CD4-positive, CD25-positive, alpha-beta regulatory T cell (primary cell): Measurements from ENCODE around the gene DCPS. TPM values are rescaled to one million over a fixed set of nuclear protein-coding genes. Genes with fewer than 3 reads are reported as not detected.
A peak's percentile ranks its signal among the peaks of the same experiment; 100 is the strongest.
"Not testable (repeated sequence)": the region's sequence is repeated elsewhere in the genome, so short reads cannot be mapped to it uniquely, and the experiment has no call there.

Experiments
- ATAC-seq, 2 donors: fragments of 150-1000 bp; cut with Tn5 transposase; one replicate each; pipeline ENCODE4 v1.10.0; 2021; ENCODE audit warnings: low read depth in 2 of 2, moderate number of reproducible peaks in 2 of 2, moderate library complexity in 1 of 2
- DNase-seq, 3 donors: peaks; one replicate each; pipeline versions ENCODE4 v3.0.0 to v3.0.0-alpha.2; 2012 to 2022; ENCODE audit warnings: mixed read lengths in 1 of 3
- H3K27ac ChIP-seq: one replicate; pipeline ENCODE4 v1.7.0; 2013; ENCODE audit warnings: mild to moderate bottlenecking, low read length; ENCODE audit not compliant: insufficient read depth, poor library complexity, severe bottlenecking
- H3K27me3 ChIP-seq: one replicate; pipeline ENCODE4 v1.7.0; 2013; ENCODE audit warnings: low read length; ENCODE audit not compliant: control insufficient read depth, insufficient read depth
- H3K36me3 ChIP-seq: one replicate; pipeline ENCODE4 v1.7.0; 2013; ENCODE audit warnings: mild to moderate bottlenecking, low read length, moderate library complexity; ENCODE audit not compliant: control insufficient read depth, insufficient read depth
- H3K4me1 ChIP-seq: 2 replicates; pipeline ENCODE4 v1.7.0; 2013; ENCODE audit warnings: mild to moderate bottlenecking, low read length; ENCODE audit not compliant: insufficient read depth, control insufficient read depth, poor library complexity, severe bottlenecking
- H3K4me3 ChIP-seq: one replicate; pipeline ENCODE4 v1.7.0; 2013; ENCODE audit warnings: low read depth, mild to moderate bottlenecking, low read length, moderate library complexity
- H3K9me3 ChIP-seq, 2 experiments: 1 replicate in 1 of 2; 2 replicates in 1 of 2; pipeline ENCODE4 v1.7.0; 2013; ENCODE audit warnings: low read length in 2 of 2, mild to moderate bottlenecking in 1 of 2, moderate library complexity in 1 of 2; ENCODE audit not compliant: control insufficient read depth in 2 of 2
- H3K27ac Mint-ChIP-seq, 3 donors: one replicate each; pipeline ENCODE4 v1.8.0; 2020 to 2022; ENCODE audit warnings: mild to moderate bottlenecking in 3 of 3, mixed read lengths in 3 of 3, moderate library complexity in 2 of 3
- H3K27me3 Mint-ChIP-seq: one replicate; pipeline ENCODE4 v1.8.0; 2022; ENCODE audit warnings: mild to moderate bottlenecking, mixed read lengths
- H3K36me3 Mint-ChIP-seq: one replicate; pipeline ENCODE4 v1.8.0; 2020; ENCODE audit warnings: mixed read lengths
- H3K4me1 Mint-ChIP-seq, 4 donors: one replicate each; pipeline ENCODE4 v1.8.0; 2020 to 2022; ENCODE audit warnings: mixed read lengths in 4 of 4, mild to moderate bottlenecking in 1 of 4
- H3K4me3 Mint-ChIP-seq, 4 donors: one replicate each; pipeline ENCODE4 v1.8.0; 2020 to 2022; ENCODE audit warnings: mild to moderate bottlenecking in 4 of 4, mixed read lengths in 4 of 4, moderate library complexity in 3 of 4
- H3K9me3 Mint-ChIP-seq, 7 donors: one replicate each; pipeline ENCODE4 v1.8.0; 2020 to 2022; ENCODE audit warnings: mixed read lengths in 7 of 7, mild to moderate bottlenecking in 3 of 7, moderate library complexity in 2 of 7
- polyA plus RNA-seq, 4 donors: library from polyadenylated mRNA; unstranded; fragments of 300-500 nt; fragmentation: Illumina TruSeq; gene quantifications; one replicate each; pipeline ENCODE4 v1.2.3, GENCODE V29; 2021
- total RNA-seq: library from RNA; stranded (reverse); gene quantifications from one replicate; pipeline ENCODE4 v1.2.3, GENCODE V29; 2022

Gene DCPS
- total and polyA plus RNA-seq, 5 donors from 2014 or later: 18.1 to 57.6 (median 47.7) TPM

DNA sequence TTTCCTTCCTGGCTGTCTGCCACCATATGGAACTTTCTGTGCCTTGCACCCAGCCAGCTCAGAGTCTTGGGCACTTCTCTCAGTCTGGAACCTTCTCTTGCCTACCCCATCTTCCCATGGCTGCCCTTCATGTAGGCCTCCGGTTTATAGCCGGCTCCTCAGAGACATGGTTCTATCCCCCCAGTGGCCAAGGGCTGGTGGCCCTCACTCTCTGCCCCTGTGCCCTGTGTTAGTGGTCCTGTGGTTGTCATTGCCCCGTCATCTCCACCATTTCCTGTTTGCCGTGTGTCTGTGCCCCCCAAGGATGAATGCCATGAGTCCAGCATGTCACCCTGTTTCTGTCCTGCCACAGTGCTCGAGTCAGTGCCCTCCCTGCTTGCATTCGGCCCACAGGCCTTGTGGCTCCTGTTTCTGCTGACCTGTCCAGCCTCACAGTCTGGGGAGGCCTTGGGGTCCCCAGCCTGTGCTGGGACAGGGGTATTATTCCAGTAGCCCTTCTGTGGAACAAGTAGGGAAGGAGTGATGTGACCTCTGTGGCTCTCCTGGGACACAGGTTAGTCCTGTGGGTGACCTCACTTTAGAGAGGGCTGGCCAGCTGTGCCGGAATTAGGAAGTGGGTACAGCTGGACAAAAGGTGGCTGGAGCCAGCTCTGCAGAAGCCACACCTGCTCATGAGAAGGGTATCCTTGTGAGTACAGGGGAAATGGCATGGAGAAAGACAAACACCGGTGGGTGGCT lies 82.3 kb downstream of the DCPS start:
- no peak overlapping the region for H3K4me3 Mint-ChIP-seq
- no peaks in the 10 kb centered on the region for H3K27me3 ChIP-seq
- no peaks in the 10 kb centered on the region for H3K36me3 Mint-ChIP-seq
- no peaks in the 10 kb centered on the region for H3K4me1 ChIP-seq
- no peaks in the 10 kb centered on the region for H3K9me3 Mint-ChIP-seq
- H3K4me1 Mint-ChIP-seq: peaks cover 0 to under 1% (median 0%) of the 10 kb centered on the region in 4 donors
- no peaks in the 10 kb centered on the region for H3K9me3 ChIP-seq
- ATAC-seq (no peak), DNase-seq (no peak)
- no peaks in the 10 kb centered on the region for H3K36me3 ChIP-seq
- H3K27me3 Mint-ChIP-seq: no peaks in the 10 kb centered on the region
- H3K4me3 ChIP-seq: no peak overlapping the region
- no peak overlapping the region for H3K27ac ChIP-seq
- peak overlapping the region in 1 of 3 donors; percentile 31 for H3K27ac Mint-ChIP-seq

GRCh38 chr11:126386729-126387071 lies 82.8 kb downstream of the DCPS start:
- H3K4me1 Mint-ChIP-seq, H3K27ac ChIP-seq, H3K4me3 ChIP-seq, H3K27me3 Mint-ChIP-seq, H3K36me3 ChIP-seq, H3K4me3 Mint-ChIP-seq, H3K27ac Mint-ChIP-seq, H3K9me3 ChIP-seq, H3K27me3 ChIP-seq, H3K9me3 Mint-ChIP-seq, H3K36me3 Mint-ChIP-seq, ATAC-seq, H3K4me1 ChIP-seq, DNase-seq: not testable (repeated sequence)

DNA sequence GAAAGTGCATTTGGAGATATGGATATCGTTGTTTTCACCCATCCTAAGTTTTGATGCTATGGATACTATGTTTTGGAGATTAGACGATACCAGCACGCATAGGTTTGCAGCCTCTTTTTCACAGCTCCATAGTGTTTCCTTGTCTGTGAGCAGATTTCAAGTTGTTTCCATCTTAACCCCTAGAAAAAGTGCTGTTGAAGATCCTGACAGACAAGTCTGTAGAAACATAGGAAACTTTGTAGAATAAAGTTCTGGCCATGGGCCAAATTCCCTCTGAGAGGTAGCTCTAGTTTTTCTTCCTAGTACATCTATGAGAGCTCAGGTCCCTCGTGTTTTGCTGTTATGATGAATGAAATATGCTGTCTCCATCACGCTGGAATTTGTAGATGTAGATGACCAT lies 84.0 kb downstream of the DCPS start:
- H3K4me1 Mint-ChIP-seq: peaks cover 0 to 2% (median 0%) of the 10 kb centered on the region in 4 donors
- no peak for ATAC-seq
- H3K4me3 Mint-ChIP-seq: no peak overlapping the region
- H3K27me3 Mint-ChIP-seq: no peaks in the 10 kb centered on the region
- H3K27ac Mint-ChIP-seq: no peak overlapping the region
- Histone ChIP-seq H3K4me1 (no peaks in the 10 kb centered on the region), H3K27me3 (no peaks in the 10 kb centered on the region), H3K9me3 (no peaks in the 10 kb centered on the region), H3K4me3 (no peak overlapping the region), H3K36me3 (no peaks in the 10 kb centered on the region), H3K27ac (no peak overlapping the region)
- DNase-seq: no peak
- no peaks in the 10 kb centered on the region for H3K9me3 Mint-ChIP-seq
- H3K36me3 Mint-ChIP-seq: no peaks in the 10 kb centered on the region

GRCh38 chr11:126390272-126390867 lies 86.5 kb downstream of the DCPS start:
- no peaks in the 10 kb centered on the region for H3K4me1 ChIP-seq
- Mint-ChIP-seq H3K36me3 (no peaks in the 10 kb centered on the region), H3K27me3 (peaks cover 4% of the 10 kb centered on the region), H3K4me3 (no peak overlapping the region), H3K9me3 (no peaks in the 10 kb centered on the region), H3K27ac (no peak overlapping the region), H3K4me1 (peaks cover 0 to 2% (median 0%) of the 10 kb centered on the region in 4 donors)
- no peaks in the 10 kb centered on the region for H3K36me3 ChIP-seq
- DNase-seq (no peak), ATAC-seq (no peak)
- no peak overlapping the region for H3K4me3 ChIP-seq
- H3K9me3 ChIP-seq: no peaks in the 10 kb centered on the region
- no peak overlapping the region for H3K27ac ChIP-seq
- H3K27me3 ChIP-seq: no peaks in the 10 kb centered on the region

- peaks cover 0 to 2% (median 0%) of the 10 kb centered on the region in 4 donors for H3K4me1 Mint-ChIP-seq
- no peak for ATAC-seq
- no peak for DNase-seq
- no peak overlapping the region for H3K27ac Mint-ChIP-seq
- H3K27me3 Mint-ChIP-seq: peaks cover 4% of the 10 kb centered on the region
- no peak overlapping the region for H3K4me3 Mint-ChIP-seq
- Histone ChIP-seq H3K9me3 (no peaks in the 10 kb centered on the region), H3K27me3 (no peaks in the 10 kb centered on the region), H3K36me3 (no peaks in the 10 kb centered on the region), H3K27ac (no peak overlapping the region), H3K4me3 (no peak overlapping the region), H3K4me1 (no peaks in the 10 kb centered on the region)
- no peaks in the 10 kb centered on the region for H3K36me3 Mint-ChIP-seq
- no peaks in the 10 kb centered on the region for H3K9me3 Mint-ChIP-seq
Measured at GRCh38 chr11:126391286-126391954, 87.6 kb downstream of the DCPS start.

DNA sequence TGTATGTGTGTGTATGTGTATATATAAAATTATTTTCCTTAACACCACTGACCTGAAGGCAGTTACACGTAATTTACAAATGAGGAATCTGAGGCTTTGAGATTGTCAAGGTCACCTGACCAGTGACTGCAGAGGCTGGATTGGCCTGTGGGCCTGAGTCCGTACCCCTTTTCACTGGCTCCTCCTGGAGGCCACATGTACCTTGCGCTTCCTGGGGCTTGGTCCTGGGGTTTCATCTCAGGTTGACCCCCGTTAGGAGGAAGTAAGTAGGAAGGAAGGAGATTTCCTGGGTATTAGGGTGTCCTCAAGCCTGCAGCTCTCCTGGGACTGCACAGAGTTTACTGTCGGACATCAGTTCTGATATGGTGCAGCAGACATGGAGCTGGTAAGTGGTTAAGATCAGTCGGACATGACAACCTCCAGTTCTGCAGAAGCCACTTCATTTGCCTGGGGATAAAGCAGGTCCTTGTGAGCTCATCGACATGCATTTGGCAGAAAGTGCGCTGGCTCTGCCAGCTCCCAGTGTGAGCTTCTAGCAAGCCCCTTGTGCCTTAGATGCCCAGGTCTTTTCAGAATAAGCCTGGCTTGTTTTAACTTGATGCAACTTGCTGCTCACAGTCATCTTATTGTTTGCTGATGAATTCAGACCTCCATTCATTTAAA lies 88.2 kb downstream of the DCPS start:
- Histone ChIP-seq H3K4me3 (no peak overlapping the region), H3K4me1 (no peaks in the 10 kb centered on the region), H3K36me3 (no peaks in the 10 kb centered on the region), H3K9me3 (no peaks in the 10 kb centered on the region), H3K27ac (no peak overlapping the region), H3K27me3 (no peaks in the 10 kb centered on the region)
- no peak overlapping the region for H3K4me3 Mint-ChIP-seq
- ATAC-seq (no peak), DNase-seq (no peak)
- H3K9me3 Mint-ChIP-seq: no peaks in the 10 kb centered on the region
- H3K36me3 Mint-ChIP-seq: no peaks in the 10 kb centered on the region
- H3K4me1 Mint-ChIP-seq: peaks cover 0 to 2% (median 0%) of the 10 kb centered on the region in 4 donors
- no peak overlapping the region for H3K27ac Mint-ChIP-seq
- peaks cover 4% of the 10 kb centered on the region for H3K27me3 Mint-ChIP-seq

DNA sequence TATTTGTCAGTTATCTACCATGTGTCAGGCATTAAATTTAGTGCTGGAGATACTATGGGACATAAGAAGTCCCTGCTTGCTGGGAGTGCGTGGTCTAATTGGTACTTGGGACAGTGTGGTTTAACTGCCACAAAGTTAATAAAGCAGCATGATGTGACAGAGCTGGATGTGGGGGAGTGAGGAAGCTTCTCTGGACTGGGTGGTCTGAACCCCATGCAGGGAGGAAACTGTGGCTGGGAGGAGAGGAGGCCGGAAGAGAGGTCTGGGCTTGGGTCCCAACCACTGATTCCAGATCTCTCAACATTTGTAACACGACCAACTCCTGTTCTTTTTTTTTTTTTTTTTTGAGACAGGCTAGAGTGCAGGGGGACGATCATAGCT lies 88.8 kb downstream of the DCPS start:
- no peak for DNase-seq
- Histone ChIP-seq H3K4me1 (no peaks in the 10 kb centered on the region), H3K27ac (no peak overlapping the region), H3K9me3 (no peaks in the 10 kb centered on the region), H3K36me3 (no peaks in the 10 kb centered on the region), H3K4me3 (no peak overlapping the region), H3K27me3 (no peaks in the 10 kb centered on the region)
- H3K4me1 Mint-ChIP-seq: peaks cover 0 to 2% (median 0%) of the 10 kb centered on the region in 4 donors
- H3K27ac Mint-ChIP-seq: no peak overlapping the region
- no peaks in the 10 kb centered on the region for H3K36me3 Mint-ChIP-seq
- peaks cover 4% of the 10 kb centered on the region for H3K27me3 Mint-ChIP-seq
- no peaks in the 10 kb centered on the region for H3K9me3 Mint-ChIP-seq
- ATAC-seq: no peak
- H3K4me3 Mint-ChIP-seq: no peak overlapping the region
